ENCODE results near the gene NFU1.
"Not testable (repeated sequence)": the region's sequence is repeated elsewhere in the genome, so short reads cannot be mapped to it uniquely, and the experiment has no call there.

Gene NFU1

GRCh38 chr2:69450735-69451416 lies 13.6 kb upstream of the NFU1 start:
- DNase-seq: no peak

GRCh38 chr2:69449906-69450305 lies 12.7 kb upstream of the NFU1 start:
- no peak for DNase-seq

- not testable (repeated sequence) for DNase-seq
These were observed 6.4 kb upstream of the NFU1 start for GRCh38 chr2:69443673-69444072.

GRCh38 chr2:69439499-69439898 lies 2.3 kb upstream of the NFU1 start:
- not testable (repeated sequence) for DNase-seq

GRCh38 chr2:69438580-69438979 lies 1.3 kb upstream of the NFU1 start:
- no peak for DNase-seq

GRCh38 chr2:69437751-69438154 lies 518 bp upstream of the NFU1 start:
- DNase-seq: no peak

GRCh38 chr2:69436596-69436937 lies 668 bp downstream of the NFU1 start:
- no peak for DNase-seq

- no peak for DNase-seq
These were observed 2.5 kb downstream of the NFU1 start for GRCh38 chr2:69434753-69435152.

- no peak for DNase-seq
These were observed 7.6 kb downstream of the NFU1 start for GRCh38 chr2:69429491-69430183.

GRCh38 chr2:69428981-69429380 lies 8.3 kb downstream of the NFU1 start:
- no peak for DNase-seq

GRCh38 chr2:69424419-69424818 lies 12.8 kb downstream of the NFU1 start:
- DNase-seq: no peak

GRCh38 chr2:69422198-69422597 lies 15.0 kb downstream of the NFU1 start:
- DNase-seq: no peak

- DNase-seq: not testable (repeated sequence)
These were observed 18.1 kb downstream of the NFU1 start for GRCh38 chr2:69419111-69419510.

- no peak for DNase-seq
These were observed 21.1 kb downstream of the NFU1 start for GRCh38 chr2:69416147-69416546.

GRCh38 chr2:69411120-69411519 lies 26.1 kb downstream of the NFU1 start:
- DNase-seq: no peak

GRCh38 chr2:69405306-69405705 lies 31.9 kb downstream of the NFU1 start:
- DNase-seq: no peak

GRCh38 chr2:69400121-69400520 lies 37.1 kb downstream of the NFU1 start:
- no peak for DNase-seq

- DNase-seq: no peak
These were observed 40.0 kb downstream of the NFU1 start for GRCh38 chr2:69397234-69397633.

GRCh38 chr2:69395866-69396265 lies 41.4 kb downstream of the NFU1 start:
- DNase-seq: no peak

- DNase-seq: no peak
These were observed 43.3 kb downstream of the NFU1 start for GRCh38 chr2:69393963-69394362.

- no peak for DNase-seq
These were observed 46.8 kb downstream of the NFU1 start for GRCh38 chr2:69390471-69390870.

GRCh38 chr2:69390001-69390400 lies 47.2 kb downstream of the NFU1 start:
- no peak for DNase-seq

GRCh38 chr2:69389271-69389670 lies 48.0 kb downstream of the NFU1 start:
- DNase-seq: no peak

GRCh38 chr2:69387770-69388481 lies 49.3 kb downstream of the NFU1 start:
- peak; percentile 28 for DNase-seq
